Pancreas (tissue), 10 donors: Measurements from ENCODE around the gene TNFAIP2. TPM values are rescaled to one million over a fixed set of nuclear protein-coding genes. Genes with fewer than 3 reads are reported as not detected.
A peak's percentile ranks its signal among the peaks of the same experiment; 100 is the strongest.

Experiments used
- ATAC-seq, 4 donors: fragments of 200-7000 bp; cut with Tn5 transposase; one replicate each; pipeline versions ENCODE4 v1.8.0 to v1.9.1; 2020; ENCODE audit warnings: mild to moderate bottlenecking in 4 of 4, moderate library complexity in 4 of 4
- DNase-seq, 6 donors: peaks; one replicate each; pipeline ENCODE4 v3.0.0-alpha.2; 2020
- FAIRE-seq: peaks from 2 replicates; lab custom pipeline; 2012; peaks lifted over from hg19 to GRCh38; lab: Jason Lieb, UNC
- H3K27ac ChIP-seq, 4 donors: fragments of 200-600 bp; sonication (generic); 1 replicate in 3 of 4; 2 replicates in 1 of 4; pipeline versions ENCODE4 v1.5.0 to v1.8.0; 2020
- H3K27me3 ChIP-seq, 4 donors: fragments of 200-600 bp; one replicate each; pipeline ENCODE4 v1.8.0; 2021
- H3K36me3 ChIP-seq, 3 donors: fragments of 200-600 bp; sonication (generic) in 1 of 3; one replicate each; pipeline versions ENCODE4 v1.5.0 to v1.8.0; 2020 to 2021
- H3K4me1 ChIP-seq, 3 donors: fragments of 200-600 bp; one replicate each; pipeline ENCODE4 v1.8.0; 2021
- H3K4me3 ChIP-seq, 4 donors: fragments of 200-600 bp; sonication (generic) in 2 of 4; one replicate each; pipeline versions ENCODE4 v1.5.0 to v1.8.0; 2020 to 2021
- H3K9me3 ChIP-seq, 4 donors: fragments of 200-600 bp; one replicate each; pipeline ENCODE4 v1.8.0; 2021
- CTCF ChIP-seq, 4 donors: fragments of 200-600 bp; sonication (generic) in 3 of 4; IDR thresholded peaks; one replicate each; pipeline versions ENCODE4 v1.5.0 to v1.8.0; 2021; ENCODE audit warnings: antibody characterized with exemption in 4 of 4
- WGBS, 2 donors: extraction: QIAGEN DNeasy Blood & Tissue Kit; methylation state at CpG; one replicate each; pipeline ENCODE4 v1.1.7; 2013; 5-methylcytosine and 5-hydroxymethylcytosine counted together
- intact Hi-C, 3 donors: fragments of 100-400 bp; cut with DNase I; formaldehyde crosslinking; loops; one replicate each; pipeline versions ENCODE4 v1.11.1 to v1.14.2; 2022
- polyA plus RNA-seq, 2 donors: library from polyadenylated mRNA; stranded (reverse); fragments of 200-250 nt; gene quantifications; one replicate each; pipeline ENCODE4 v1.2.3, GENCODE V29; 2013
- total RNA-seq, 6 donors: library from RNA; stranded (reverse); fragmentation: NEBNext Ultra II Directional in 4 of 6; extraction: Animal tissue kit (Norgen Biotek cat#: 25700) in 4 of 6; gene quantifications; one replicate each; pipeline versions ENCODE4 v1.2.1 to v1.2.4, GENCODE V29; 2021 to 2023
- donor health status: healthy with polysubstance abuse.
- donor health status: DM: no; HTN: no; CAD: no; lungs with moderate emphysema.
- donor health status: DM: no; HTN: no; CAD: no.
- donor health status: control.
- donor health status: control.
- donor health status: Bipolar disorder and iron deficiency.
- donor health status: DM: yes; HTN: yes; CAD: no.
- donor health status: DM: no; HTN: no; CAD: no.
- donor health status: DM: no; HTN: no; CAD: no.
- donor health status: DM: yes; HTN: yes; CAD: no.

Gene TNFAIP2
- total and polyA plus RNA-seq, 8 donors: 7.0 to 288 (median 50.6) TPM

GRCh38 chr14:103157969-103158368, 34.7 kb downstream of the TNFAIP2 start:
- DNase-seq (no peak), ATAC-seq (no peak), FAIRE-seq (no peak)
- Histone ChIP-seq H3K27me3 (no peaks in the 10 kb centered on the region), H3K4me1 (no peaks in the 10 kb centered on the region), H3K27ac (no peak overlapping the region), H3K9me3 (no peaks in the 10 kb centered on the region), H3K4me3 (no peak overlapping the region), H3K36me3 (no peaks in the 10 kb centered on the region)
- intact Hi-C loops: no loop called here
- WGBS, 2 donors: 81 to 88% methylated on average over 19 of the region's 19 CpGs
- no peak for TF ChIP-seq CTCF (IDR thresholded peaks at IDR 0.05)

- 5 to 9% methylated on average over 1 of the region's 1 CpG for WGBS, 2 donors
- Histone ChIP-seq H3K4me1 (no peaks in the 10 kb centered on the region), H3K9me3 (no peaks in the 10 kb centered on the region), H3K4me3 (no peak overlapping the region), H3K36me3 (no peaks in the 10 kb centered on the region), H3K27me3 (no peaks in the 10 kb centered on the region), H3K27ac (no peak overlapping the region)
- DNase-seq (no peak), ATAC-seq (no peak), FAIRE-seq (no peak)
- intact Hi-C loops: no loop called here
- no peak for TF ChIP-seq CTCF (IDR thresholded peaks at IDR 0.05)
Observed at GRCh38 chr14:103158688-103159087, 35.4 kb downstream of the TNFAIP2 start.

- WGBS, 2 donors: 80 to 84% methylated on average over 13 of the region's 13 CpGs
- Histone ChIP-seq H3K4me1 (no peaks in the 10 kb centered on the region), H3K36me3 (no peaks in the 10 kb centered on the region), H3K27ac (no peak overlapping the region), H3K9me3 (no peaks in the 10 kb centered on the region), H3K4me3 (no peak overlapping the region), H3K27me3 (no peaks in the 10 kb centered on the region)
- no peak for TF ChIP-seq CTCF (IDR thresholded peaks at IDR 0.05)
- intact Hi-C loops: no loop called here
- no peak for DNase-seq
- no peak for FAIRE-seq
- no peak for ATAC-seq
Observed at GRCh38 chr14:103160321-103161053, 37.2 kb downstream of the TNFAIP2 start.

GRCh38 chr14:103161054-103161397, 37.8 kb downstream of the TNFAIP2 start:
- Histone ChIP-seq H3K9me3 (no peaks in the 10 kb centered on the region), H3K27ac (no peak overlapping the region), H3K36me3 (no peaks in the 10 kb centered on the region), H3K27me3 (no peaks in the 10 kb centered on the region), H3K4me3 (no peak overlapping the region), H3K4me1 (no peaks in the 10 kb centered on the region)
- DNase-seq: no peak
- FAIRE-seq: no peak
- TF ChIP-seq CTCF (IDR thresholded peaks at IDR 0.05): no peak
- 46 to 62% methylated on average over 4 of the region's 4 CpGs for WGBS, 2 donors
- peak in 3 of 4 donors; percentile 21 to 58 (median 36) for ATAC-seq
- intact Hi-C loops: no loop called here

GRCh38 chr14:103163199-103163598, 39.9 kb downstream of the TNFAIP2 start:
- Histone ChIP-seq H3K9me3 (no peaks in the 10 kb centered on the region), H3K4me3 (no peak overlapping the region), H3K27me3 (no peaks in the 10 kb centered on the region), H3K4me1 (no peaks in the 10 kb centered on the region), H3K36me3 (no peaks in the 10 kb centered on the region), H3K27ac (no peak overlapping the region)
- no peak for ATAC-seq
- intact Hi-C loops: no loop called here
- WGBS, 2 donors: 84% methylated on average over 5 of the region's 5 CpGs
- no peak for DNase-seq
- no peak for FAIRE-seq
- TF ChIP-seq CTCF (IDR thresholded peaks at IDR 0.05): no peak
